A549 (cell line): ENCODE measurements around the gene DAB1. TPM values are rescaled to one million over a fixed set of nuclear protein-coding genes. Genes with fewer than 3 reads are reported as not detected.

Experiments
- ATAC-seq, 2 experiments: fragments of 200-7000 bp in 1 of 2; fragments of >200 bp in 1 of 2; cut with Nextera tagmentation in 1 of 2; cut with Tn5 transposase in 1 of 2; 3 replicates each; pipeline versions ENCODE4 v1.8.0 to v1.9.1; 2018 to 2020; ENCODE audit warnings: mild to moderate bottlenecking in 1 of 2, moderate library complexity in 1 of 2
- CTCF ChIA-PET: fragments of 300-600 bp; sonication (Branson Sonifier 250); formaldehyde crosslinking; extraction: SDS; loops from one replicate; lab custom pipeline; 2021; ENCODE audit warnings: antibody characterized with exemption, inconsistent platforms; lab: Yijun Ruan, JAX
- POLR2A ChIA-PET: fragments of 350-600 bp; formaldehyde crosslinking; extraction: SDS; loops from one replicate; lab custom pipeline; 2021; ENCODE audit warnings: antibody characterized with exemption, inconsistent platforms; lab: Yijun Ruan, JAX
- DNase-seq, 2 experiments: peaks; one replicate each; pipeline versions ENCODE4 v3.0.0 to v3.0.0-alpha.2; 2011 to 2016; ENCODE audit warnings: low read depth in 1 of 2, low spot score in 1 of 2
- FAIRE-seq: peaks from 2 replicates; lab custom pipeline; 2011; peaks lifted over from hg19 to GRCh38; lab: Jason Lieb, UNC
- H3K27ac ChIP-seq, 2 experiments: fragments of >200 bp; sonication (Bioruptor Twin); formaldehyde crosslinking; 3 replicates each; pipeline ENCODE4 v1.5.1; 2016 to 2017
- H3K4me1 ChIP-seq: fragments of >200 bp; sonication (Bioruptor Twin); formaldehyde crosslinking; 3 replicates; pipeline ENCODE4 v1.6.1; 2016
- H3K4me2 ChIP-seq: fragments of >200 bp; sonication (Bioruptor Twin); formaldehyde crosslinking; 3 replicates; pipeline ENCODE4 v1.6.1; 2016
- H3K4me3 ChIP-seq: fragments of >200 bp; sonication (Bioruptor Twin); formaldehyde crosslinking; 3 replicates; pipeline ENCODE4 v1.5.1; 2016
- H3K9me3 ChIP-seq: fragments of >200 bp; sonication (Bioruptor Twin); formaldehyde crosslinking; 3 replicates; pipeline ENCODE4 v1.6.1; 2016
- BCL3 ChIP-seq: fragments of >200 bp; sonication (Bioruptor Twin); formaldehyde crosslinking; IDR thresholded peaks from 3 replicates; pipeline ENCODE4 v1.6.1; 2016
- CBX2 ChIP-seq: fragments of 200-600 bp; sonication (generic); IDR thresholded peaks from 2 replicates; pipeline ENCODE4 v1.6.1; 2016; ENCODE audit warnings: low read depth, mild to moderate bottlenecking, borderline replicate concordance
- CBX8 ChIP-seq: fragments of 200-600 bp; sonication (generic); IDR thresholded peaks from 2 replicates; pipeline ENCODE4 v1.6.1; 2016
- CEBPB ChIP-seq, 2 experiments: fragments of >200 bp in 1 of 2; sonication (Bioruptor Twin) in 1 of 2; formaldehyde crosslinking in 1 of 2; IDR thresholded peaks; 2 replicates each; pipeline ENCODE4 v1.6.1; 2012 to 2016
- E2F6 ChIP-seq: IDR thresholded peaks from 2 replicates; pipeline ENCODE4 v1.6.1; 2012; ENCODE audit warnings: low read depth, borderline replicate concordance
- EHMT2 ChIP-seq: fragments of 200-600 bp; sonication (generic); IDR thresholded peaks from 2 replicates; pipeline ENCODE4 v1.6.1; 2016; ENCODE audit warnings: antibody characterized with exemption, low read depth, mild to moderate bottlenecking, moderate library complexity
- ELK1 ChIP-seq: fragments of 150-350 bp; IDR thresholded peaks from 2 replicates; pipeline ENCODE4 v1.6.1; 2014; ENCODE audit warnings: low read depth, mild to moderate bottlenecking, low read length
- EP300 ChIP-seq, 2 experiments: fragments of >200 bp; sonication (Bioruptor Twin); formaldehyde crosslinking; IDR thresholded peaks; 2 replicates in 1 of 2; 3 replicates in 1 of 2; pipeline ENCODE4 v1.6.1; 2016 to 2017
- ESRRA ChIP-seq: fragments of 150-350 bp; IDR thresholded peaks from 2 replicates; pipeline ENCODE4 v1.6.1; 2014; ENCODE audit warnings: mild to moderate bottlenecking, low read length, borderline replicate concordance
- FOSB ChIP-seq: fragments of 250-450 bp; sonication (Bioruptor Pico); IDR thresholded peaks from 2 replicates; pipeline ENCODE4 v1.5.0; 2020; ENCODE audit warnings: mild to moderate bottlenecking, moderate library complexity
- FOXS1 ChIP-seq: fragments of 250-450 bp; sonication (Bioruptor Pico); IDR thresholded peaks from 2 replicates; pipeline ENCODE4 v1.5.0; 2020; ENCODE audit warnings: mild to moderate bottlenecking, moderate library complexity
- GATA3 ChIP-seq: IDR thresholded peaks from 2 replicates; pipeline ENCODE4 v1.6.1; 2012; ENCODE audit warnings: borderline replicate concordance
- HDAC2 ChIP-seq: fragments of 200-600 bp; sonication (generic); IDR thresholded peaks from 2 replicates; pipeline ENCODE4 v1.6.1; 2016
- HES2 ChIP-seq: fragments of >200 bp; sonication (Bioruptor Twin); formaldehyde crosslinking; IDR thresholded peaks from 2 replicates; pipeline ENCODE4 v1.6.1; 2016
- HEYL ChIP-seq: fragments of 250-450 bp; sonication (Bioruptor Pico); IDR thresholded peaks from 2 replicates; pipeline ENCODE4 v1.8.0; 2021; ENCODE audit warnings: mild to moderate bottlenecking, moderate library complexity
- HOXA7 ChIP-seq: fragments of 250-450 bp; sonication (Bioruptor Pico); IDR thresholded peaks from 2 replicates; pipeline ENCODE4 v1.5.0; 2020; ENCODE audit warnings: mild to moderate bottlenecking, moderate library complexity
- HOXB5 ChIP-seq: fragments of 250-450 bp; sonication (Bioruptor Pico); IDR thresholded peaks from 2 replicates; pipeline ENCODE4 v1.5.0; 2020; ENCODE audit warnings: mild to moderate bottlenecking, moderate library complexity
- JUNB ChIP-seq: fragments of >200 bp; sonication (Bioruptor Twin); formaldehyde crosslinking; IDR thresholded peaks from 2 replicates; pipeline ENCODE4 v1.6.1; 2016
- KDM1A ChIP-seq: fragments of 200-600 bp; sonication (generic); IDR thresholded peaks from 2 replicates; pipeline ENCODE4 v1.6.1; 2016; ENCODE audit warnings: low read depth, mild to moderate bottlenecking
- MAX ChIP-seq: IDR thresholded peaks from 2 replicates; pipeline ENCODE4 v1.6.1; 2012
- MAZ ChIP-seq: fragments of 150-350 bp; IDR thresholded peaks from 2 replicates; pipeline ENCODE4 v1.6.1; 2014; ENCODE audit warnings: antibody characterized with exemption, low read depth, low read length, borderline replicate concordance
- MYC ChIP-seq: IDR thresholded peaks from 2 replicates; pipeline ENCODE4 v1.6.1; 2012; ENCODE audit warnings: mild to moderate bottlenecking, inconsistent platforms, low read length, improper control_type of control experiment, borderline replicate concordance
- NFE2L2 ChIP-seq: fragments of 150-350 bp; conservative IDR thresholded peaks from 2 replicates; pipeline ENCODE4 v1.6.1; 2014; ENCODE audit warnings: low read length
- PBX3 ChIP-seq: IDR thresholded peaks from 2 replicates; pipeline ENCODE4 v1.6.1; 2012
- RARB ChIP-seq: fragments of 250-450 bp; sonication (Bioruptor Pico); IDR thresholded peaks from 2 replicates; pipeline ENCODE4 v1.8.0; 2021; ENCODE audit warnings: mild to moderate bottlenecking, moderate library complexity
- RCOR1 ChIP-seq: fragments of 150-350 bp; IDR thresholded peaks from 2 replicates; pipeline ENCODE4 v1.6.1; 2014; ENCODE audit warnings: antibody characterized with exemption, low read length, low read depth
- RFX5 ChIP-seq: fragments of 450-650 bp; IDR thresholded peaks from 2 replicates; pipeline ENCODE4 v1.7.1; 2014; ENCODE audit warnings: antibody characterized with exemption, mild to moderate bottlenecking, moderate library complexity
- SREBF2 ChIP-seq: fragments of 450-650 bp; IDR thresholded peaks from 2 replicates; pipeline ENCODE4 v1.6.1; 2014; ENCODE audit warnings: mild to moderate bottlenecking, moderate library complexity
- TFCP2L1 ChIP-seq: fragments of 250-450 bp; sonication (Bioruptor Pico); IDR thresholded peaks from 2 replicates; pipeline ENCODE4 v1.5.0; 2021; ENCODE audit warnings: mild to moderate bottlenecking
- USF2 ChIP-seq: fragments of 450-650 bp; IDR thresholded peaks from 2 replicates; pipeline ENCODE4 v1.6.1; 2014; ENCODE audit warnings: antibody characterized with exemption
- ZC3H11A ChIP-seq: fragments of 450-650 bp; IDR thresholded peaks from 2 replicates; pipeline ENCODE4 v1.6.1; 2014; ENCODE audit warnings: antibody characterized with exemption, mild to moderate bottlenecking
- ZFP36 ChIP-seq: fragments of 450-650 bp; IDR thresholded peaks from 2 replicates; pipeline ENCODE4 v1.6.1; 2014; ENCODE audit warnings: borderline replicate concordance; ENCODE audit not compliant: partially characterized antibody
- ZSCAN20 ChIP-seq: fragments of 250-450 bp; sonication (Bioruptor Pico); IDR thresholded peaks from 2 replicates; pipeline ENCODE4 v1.8.0; 2022; ENCODE audit warnings: mild to moderate bottlenecking, moderate library complexity
- WGBS: methylation state at CpG from one replicate; pipeline ENCODE4 v1.1.6; 2017; ENCODE audit errors: missing lambda C conversion rate; 5-methylcytosine and 5-hydroxymethylcytosine counted together
- polyA plus RNA-seq, 4 experiments: library from polyadenylated mRNA; depleted of rRNA in 3 of 4; stranded (reverse); fragments of >200 nt; fragmentation: RNase III in 1 of 4; extraction: RNeasy Plus Mini Kit Qiagen cat#74134 plus additional on column Dnase treatment in 1 of 4; gene quantifications; 2 replicates in 3 of 4; 3 replicates in 1 of 4; pipeline ENCODE4 v1.2.3, GENCODE V29; 2011 to 2017

Gene DAB1
- polyA plus RNA-seq, 2 of the 4 experiments (the other 2 are of a cell fraction), result not detected

GRCh38 chr1:57209495-57209894 is 214.4 kb downstream of the DAB1 start:
- CTCF ChIA-PET, result no interaction called here
- no peak for TF ChIP-seq KDM1A
- TF ChIP-seq ZSCAN20, result no peak
- TF ChIP-seq CBX2, result no peak
- TF ChIP-seq CEBPB (IDR thresholded peaks at IDR 0.05), result no peak
- no peak for TF ChIP-seq ELK1
- no peak for TF ChIP-seq ZFP36
- no peak for TF ChIP-seq TFCP2L1 (CRISPR knock-in tag)
- no peak for TF ChIP-seq EHMT2
- TF ChIP-seq SREBF2, result no peak
- TF ChIP-seq MAZ, result no peak
- TF ChIP-seq EP300 (IDR thresholded peaks at IDR 0.05), result no peak
- no peak for TF ChIP-seq USF2
- no peak for TF ChIP-seq ZC3H11A
- no peak for TF ChIP-seq HES2

GRCh38 chr1:57208741-57209302 is 215.0 kb downstream of the DAB1 start:
- POLR2A ChIA-PET, result no interaction called here
- ATAC-seq (no peak), DNase-seq (no peak), FAIRE-seq (no peak)
- Histone ChIP-seq H3K4me2 (no peak overlapping the region), H3K9me3 (no peaks in the 10 kb centered on the region), H3K4me3 (no peak overlapping the region)
- CTCF ChIA-PET, result no interaction called here
- WGBS, result 11% methylated on average over 1 of the region's 1 CpG
- no peak for TF ChIP-seq NFE2L2
- TF ChIP-seq E2F6, result no peak
- no peak for TF ChIP-seq RCOR1
- TF ChIP-seq CBX8, result no peak
- no peak for TF ChIP-seq RFX5
- no peak for TF ChIP-seq PBX3
- TF ChIP-seq HOXA7 (CRISPR knock-in tag), result no peak
- no peak for TF ChIP-seq GATA3
- TF ChIP-seq, all 56 proteins: peak for 0
- H3K27ac ChIP-seq, result no peak overlapping the region
- no peaks in the 10 kb centered on the region for H3K4me1 ChIP-seq

More at GRCh38 chr1:57209495-57209894, 214.4 kb downstream of the DAB1 start:
- Histone ChIP-seq H3K4me3 (no peak overlapping the region), H3K27ac (no peak overlapping the region), H3K9me3 (no peaks in the 10 kb centered on the region), H3K4me2 (no peak overlapping the region), H3K4me1 (no peaks in the 10 kb centered on the region)
- 6% methylated on average over 1 of the region's 1 CpG for WGBS
- DNase-seq, result no peak
- ATAC-seq, result no peak
- no peak for FAIRE-seq
- POLR2A ChIA-PET, result no interaction called here

- POLR2A ChIA-PET, result no interaction called here
- FAIRE-seq (no peak), DNase-seq (no peak)
- H3K9me3 ChIP-seq, result no peaks in the 10 kb centered on the region
- CTCF ChIA-PET, result no interaction called here
- H3K4me2 ChIP-seq, result no peak overlapping the region
- H3K4me1 ChIP-seq, result no peaks in the 10 kb centered on the region
- TF ChIP-seq ZC3H11A (no peak), MYC (no peak), MAX (no peak), NFE2L2 (no peak), HEYL (CRISPR knock-in tag) (no peak), ESRRA (no peak), FOXS1 (no peak), BCL3 (no peak), FOSB (no peak), RARB (CRISPR knock-in tag) (no peak), JUNB (no peak), HOXB5 (CRISPR knock-in tag) (no peak), RCOR1 (no peak), HDAC2 (no peak), HOXA7 (CRISPR knock-in tag) (no peak)
- TF ChIP-seq, all 56 proteins: peak for 0
- Histone ChIP-seq H3K27ac (no peak overlapping the region), H3K4me3 (no peak overlapping the region)
- ATAC-seq, result no peak
Observed at GRCh38 chr1:57206038-57206437, 217.8 kb downstream of the DAB1 start.
